B cell (primary cell): ENCODE results near the gene PPL. TPM values are rescaled to one million over a fixed set of nuclear protein-coding genes. Genes with fewer than 3 reads are reported as not detected.

ENCODE experiments used
- ATAC-seq: fragments of 200-7000 bp; cut with Tn5 transposase; one replicate; pipeline ENCODE4 v1.10.0; 2021; ENCODE audit warnings: low read depth, mild to moderate bottlenecking, moderate number of reproducible peaks, moderate library complexity
- CTCF ChIA-PET: fragments of 350-600 bp; sonication (Branson Sonifier 250); formaldehyde crosslinking; loops from one replicate; lab custom pipeline; 2021; ENCODE audit warnings: antibody characterized with exemption, inconsistent platforms; lab: Charles Lee
- POLR2A ChIA-PET: fragments of 350-600 bp; sonication (Branson Sonifier 250); formaldehyde crosslinking; loops from one replicate; lab custom pipeline; 2021; ENCODE audit warnings: antibody characterized with exemption; lab: Charles Lee
- DNase-seq: peaks from one replicate; pipeline ENCODE4 v3.0.0; 2013
- H2AFZ ChIP-seq: 2 replicates; pipeline ENCODE4 v1.6.1; 2012; ENCODE audit warnings: mild to moderate bottlenecking, low read depth, low read length; ENCODE audit not compliant: insufficient read depth, poor library complexity, severe bottlenecking
- H3K27ac ChIP-seq, 2 donors: 1 replicate in 1 of 2; 2 replicates in 1 of 2; pipeline ENCODE4 v1.5.1; 2012 to 2013; ENCODE audit warnings: low read length in 2 of 2, mild to moderate bottlenecking in 2 of 2, moderate library complexity in 1 of 2
- H3K27me3 ChIP-seq, 4 experiments: fragments of 200-600 bp in 1 of 4; sonication (generic) in 1 of 4; replicated peaks in 1 of 4; 1 replicate in 2 of 4; 2 replicates in 2 of 4; pipeline versions ENCODE4 v1.6.1 to v1.7.0; 2013 to 2016; ENCODE audit warnings: low read length in 3 of 4, mild to moderate bottlenecking in 2 of 4, mixed read lengths in 1 of 4, moderate library complexity in 1 of 4; ENCODE audit not compliant: insufficient read depth in 4 of 4, control insufficient read depth in 3 of 4; ENCODE audit errors: control extremely low read depth in 1 of 4
- H3K36me3 ChIP-seq, 2 experiments: replicated peaks in 1 of 2; 1 replicate in 1 of 2; 2 replicates in 1 of 2; pipeline versions ENCODE4 v1.6.1 to v1.7.1; 2013; ENCODE audit warnings: low read length in 1 of 2; ENCODE audit not compliant: insufficient read depth in 2 of 2, control insufficient read depth in 1 of 2; ENCODE audit errors: control extremely low read depth in 1 of 2, extremely low read depth in 1 of 2
- H3K4me1 ChIP-seq, 2 donors: fragments of 200-600 bp in 1 of 2; sonication (generic) in 1 of 2; 1 replicate in 1 of 2; 2 replicates in 1 of 2; pipeline versions ENCODE4 v1.5.1 to v1.6.1; 2013 to 2017; ENCODE audit warnings: low read length in 2 of 2; ENCODE audit not compliant: control insufficient read depth in 2 of 2, insufficient read depth in 2 of 2
- H3K4me2 ChIP-seq: replicated peaks from 2 replicates; pipeline ENCODE3; 2012; ENCODE audit warnings: mild to moderate bottlenecking, low read depth, low read length; ENCODE audit not compliant: poor library complexity, severe bottlenecking
- H3K4me3 ChIP-seq, 5 experiments: fragments of 200-600 bp in 1 of 5; sonication (generic) in 1 of 5; 1 replicate in 3 of 5; 2 replicates in 2 of 5; pipeline versions ENCODE4 v1.5.1 to v1.7.0; 2011 to 2016; ENCODE audit warnings: low read length in 4 of 5, mild to moderate bottlenecking in 4 of 5, low read depth in 2 of 5, control low read depth in 1 of 5, moderate library complexity in 1 of 5; ENCODE audit not compliant: insufficient read depth in 1 of 5; ENCODE audit errors: control extremely low read depth in 1 of 5, extremely low read depth in 1 of 5
- H3K79me2 ChIP-seq: fragments of 200-600 bp; sonication (generic); one replicate; pipeline ENCODE4 v1.6.0; 2016; ENCODE audit warnings: low read length; ENCODE audit not compliant: control insufficient read depth, insufficient read depth
- H3K9ac ChIP-seq: fragments of 200-600 bp; sonication (generic); 2 replicates; pipeline ENCODE4 v1.6.1; 2017; ENCODE audit warnings: mild to moderate bottlenecking, low read length, moderate library complexity
- H3K9me3 ChIP-seq, 3 donors: one replicate each; pipeline versions ENCODE4 v1.6.1 to v1.7.1; 2013; ENCODE audit warnings: low read length in 2 of 3; ENCODE audit not compliant: control insufficient read depth in 2 of 3, insufficient read depth in 1 of 3; ENCODE audit errors: control extremely low read depth in 1 of 3
- H4K20me1 ChIP-seq: 2 replicates; pipeline ENCODE4 v1.6.0; 2012; ENCODE audit warnings: mild to moderate bottlenecking, low read length; ENCODE audit not compliant: insufficient read depth, control insufficient read depth, poor library complexity, severe bottlenecking
- H3K27ac Mint-ChIP-seq: one replicate; pipeline ENCODE4 v1.8.0; 2021; ENCODE audit warnings: mixed read lengths
- H3K27me3 Mint-ChIP-seq: one replicate; pipeline ENCODE4 v1.8.0; 2021; ENCODE audit warnings: mixed read lengths
- H3K4me1 Mint-ChIP-seq: one replicate; pipeline ENCODE4 v1.8.0; 2021; ENCODE audit warnings: mixed read lengths
- H3K4me3 Mint-ChIP-seq: one replicate; pipeline ENCODE4 v1.8.0; 2021; ENCODE audit warnings: mixed read lengths
- H3K9me3 Mint-ChIP-seq: one replicate; pipeline ENCODE4 v1.8.0; 2022; ENCODE audit warnings: mixed read lengths; ENCODE audit not compliant: insufficient read depth
- EZH2 ChIP-seq: IDR thresholded peaks from 2 replicates; pipeline ENCODE4 v1.6.1; 2012; ENCODE audit warnings: borderline replicate concordance, low read depth, mild to moderate bottlenecking, moderate library complexity, low read length; ENCODE audit not compliant: insufficient read depth, poor library complexity, severe bottlenecking
- WGBS: methylation state at CpG from one replicate; pipeline ENCODE4 v1.1.5; 2013; ENCODE audit warnings: missing lambda C conversion rate; ENCODE audit not compliant: insufficient coverage; 5-methylcytosine and 5-hydroxymethylcytosine counted together
- intact Hi-C: fragments of 100-400 bp; cut with micrococcal nuclease; formaldehyde crosslinking; loops from one replicate; pipeline ENCODE4 v1.10.0; 2022
- polyA plus RNA-seq: library from polyadenylated mRNA; depleted of rRNA; stranded (reverse); fragments of >200 nt; gene quantifications from 2 replicates; pipeline ENCODE4 v1.2.3, GENCODE V29; 2012
- total RNA-seq, 2 donors: library from RNA; stranded (reverse); fragments of 120-200 nt in 1 of 2; gene quantifications; 1 replicate in 1 of 2; 2 replicates in 1 of 2; pipeline versions ENCODE4 v1.2.3 to v1.2.4, GENCODE V29; 2013 to 2022
- TF ChIP-seq, protein P1 (sequence below): fragments of 200-600 bp; IDR thresholded peaks from one replicate; pipeline ENCODE4 v1.8.0; 2022; ENCODE audit warnings: antibody characterized with exemption, mild to moderate bottlenecking

The PPL gene
- total and polyA plus RNA-seq, 2 donors (not counting 1 experiment from before 2014, with no cell fraction given), result not detected

DNA sequence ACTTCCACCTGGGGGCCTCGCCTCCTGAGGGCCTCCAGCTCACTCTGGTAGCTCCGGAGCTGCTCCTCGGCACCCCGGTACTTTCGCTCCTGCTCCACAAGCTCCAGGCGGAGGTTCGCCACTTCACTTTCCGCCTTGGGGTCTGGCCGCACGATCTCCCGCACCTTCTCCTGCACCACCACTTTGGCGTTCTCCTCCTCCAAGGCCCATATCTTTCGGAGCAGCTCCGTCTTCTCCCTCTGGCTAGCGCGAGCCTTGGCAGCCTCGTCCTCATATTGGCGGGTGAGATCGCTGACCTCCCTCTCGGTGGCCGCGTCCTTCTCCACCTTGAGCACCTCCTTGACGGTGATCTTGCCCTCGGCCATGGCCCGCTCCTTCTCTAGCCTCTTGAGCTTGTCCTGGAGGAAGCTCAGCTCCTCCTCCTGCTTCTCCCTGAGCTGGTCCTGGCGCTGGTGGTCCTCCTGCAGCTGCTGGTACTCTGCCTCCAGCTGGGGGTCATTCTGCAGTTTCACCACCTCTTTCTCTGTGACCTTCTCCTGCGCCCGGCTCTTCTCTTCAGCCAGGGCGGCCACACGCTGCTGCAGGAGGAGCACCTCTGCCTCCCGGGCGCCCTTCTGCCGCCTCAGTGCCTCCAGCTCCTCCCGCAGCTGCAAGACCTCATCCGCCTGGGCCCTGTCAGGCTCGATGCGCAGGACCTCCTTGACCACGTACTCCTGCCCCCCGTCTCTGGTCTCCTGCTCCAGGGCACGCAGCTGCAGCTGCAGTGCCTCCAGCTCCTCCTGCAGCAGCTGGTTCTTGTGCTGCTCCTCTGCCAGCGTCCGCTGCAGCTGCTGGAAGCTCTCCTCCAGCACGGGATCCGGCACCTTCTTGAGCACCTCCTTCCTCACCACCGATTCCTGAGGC lies 51.7 kb downstream of the PPL start:
- no peak overlapping the region for H3K4me3 ChIP-seq
- intact Hi-C loops, result no loop called here
- no peak for TF ChIP-seq EZH2
- TF ChIP-seq, protein P1, sequence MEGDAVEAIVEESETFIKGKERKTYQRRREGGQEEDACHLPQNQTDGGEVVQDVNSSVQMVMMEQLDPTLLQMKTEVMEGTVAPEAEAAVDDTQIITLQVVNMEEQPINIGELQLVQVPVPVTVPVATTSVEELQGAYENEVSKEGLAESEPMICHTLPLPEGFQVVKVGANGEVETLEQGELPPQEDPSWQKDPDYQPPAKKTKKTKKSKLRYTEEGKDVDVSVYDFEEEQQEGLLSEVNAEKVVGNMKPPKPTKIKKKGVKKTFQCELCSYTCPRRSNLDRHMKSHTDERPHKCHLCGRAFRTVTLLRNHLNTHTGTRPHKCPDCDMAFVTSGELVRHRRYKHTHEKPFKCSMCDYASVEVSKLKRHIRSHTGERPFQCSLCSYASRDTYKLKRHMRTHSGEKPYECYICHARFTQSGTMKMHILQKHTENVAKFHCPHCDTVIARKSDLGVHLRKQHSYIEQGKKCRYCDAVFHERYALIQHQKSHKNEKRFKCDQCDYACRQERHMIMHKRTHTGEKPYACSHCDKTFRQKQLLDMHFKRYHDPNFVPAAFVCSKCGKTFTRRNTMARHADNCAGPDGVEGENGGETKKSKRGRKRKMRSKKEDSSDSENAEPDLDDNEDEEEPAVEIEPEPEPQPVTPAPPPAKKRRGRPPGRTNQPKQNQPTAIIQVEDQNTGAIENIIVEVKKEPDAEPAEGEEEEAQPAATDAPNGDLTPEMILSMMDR, result no peak
- H4K20me1 ChIP-seq, result no peaks in the 10 kb centered on the region
- Mint-ChIP-seq H3K9me3 (no peaks in the 10 kb centered on the region), H3K27me3 (no peaks in the 10 kb centered on the region), H3K4me1 (no peaks in the 10 kb centered on the region), H3K27ac (no peak overlapping the region), H3K4me3 (no peak overlapping the region)
- no peaks in the 10 kb centered on the region for H3K79me2 ChIP-seq
- no peak overlapping the region for H2AFZ ChIP-seq
- H3K27me3 ChIP-seq, result no peaks in the 10 kb centered on the region
- H3K27ac ChIP-seq, result no peak overlapping the region
- no peaks in the 10 kb centered on the region for H3K4me1 ChIP-seq
- WGBS, result 97% methylated on average over 45 of the region's 45 CpGs
- H3K9me3 ChIP-seq, result no peaks in the 10 kb centered on the region
- DNase-seq (no peak), ATAC-seq (no peak)
- H3K36me3 ChIP-seq, result peaks cover 0 to 29% of the 10 kb centered on the region in 2 experiments
- no peak overlapping the region for H3K9ac ChIP-seq
- ChIA-PET POLR2A (no interaction called here), CTCF (no interaction called here)
- H3K4me2 ChIP-seq, result no peak overlapping the region

DNA sequence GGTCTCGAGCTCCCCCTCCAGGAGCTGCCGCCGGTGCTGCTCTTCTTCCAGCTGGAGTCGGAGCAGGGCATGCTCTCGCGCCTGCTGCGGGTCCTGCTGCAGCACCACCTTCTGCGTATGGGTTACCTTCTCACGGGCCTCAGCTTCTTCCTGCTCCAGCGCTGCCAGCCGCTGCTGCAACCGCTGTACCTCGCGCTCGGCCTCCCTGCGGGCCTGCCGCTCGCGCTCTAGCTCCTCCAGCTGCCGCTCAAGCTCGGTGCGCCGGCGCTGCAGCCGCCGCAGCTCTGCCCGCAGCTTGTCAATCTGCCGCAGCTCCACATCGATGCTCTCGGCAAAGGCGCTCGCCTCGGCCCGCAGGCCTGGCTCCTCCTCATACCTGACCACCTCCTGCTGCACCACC lies 52.7 kb downstream of the PPL start:
- Mint-ChIP-seq H3K27me3 (no peaks in the 10 kb centered on the region), H3K4me3 (no peak overlapping the region), H3K4me1 (no peaks in the 10 kb centered on the region), H3K9me3 (no peaks in the 10 kb centered on the region), H3K27ac (no peak overlapping the region)
- no peak overlapping the region for H3K4me2 ChIP-seq
- H3K27ac ChIP-seq, result no peak overlapping the region
- 93% methylated on average over 34 of the region's 34 CpGs for WGBS
- ATAC-seq (no peak), DNase-seq (no peak)
- H3K9me3 ChIP-seq, result no peaks in the 10 kb centered on the region
- no peaks in the 10 kb centered on the region for H3K27me3 ChIP-seq
- no peak overlapping the region for H2AFZ ChIP-seq
- no peak overlapping the region for H3K4me3 ChIP-seq
- peaks cover 0 to 39% of the 10 kb centered on the region in 2 experiments for H3K36me3 ChIP-seq
- CTCF ChIA-PET, result no interaction called here
- POLR2A ChIA-PET, result no interaction called here
- intact Hi-C loops, result no loop called here
- H3K4me1 ChIP-seq, result no peaks in the 10 kb centered on the region
- H4K20me1 ChIP-seq, result no peaks in the 10 kb centered on the region
- TF ChIP-seq, protein P1, result no peak
- TF ChIP-seq EZH2, result no peak
- no peaks in the 10 kb centered on the region for H3K79me2 ChIP-seq
- H3K9ac ChIP-seq, result no peak overlapping the region
